GM12874 (cell line): ENCODE measurements around the gene SH3PXD2A.

ENCODE experiments used
- TF ChIP-seq, protein P1 (sequence below): IDR thresholded peaks from 2 replicates; pipeline ENCODE4 v1.5.1; 2011; ENCODE audit warnings: low read depth, mild to moderate bottlenecking, control low read depth, low read length, moderate library complexity; ENCODE audit not compliant: insufficient read depth

SH3PXD2A gene

DNA sequence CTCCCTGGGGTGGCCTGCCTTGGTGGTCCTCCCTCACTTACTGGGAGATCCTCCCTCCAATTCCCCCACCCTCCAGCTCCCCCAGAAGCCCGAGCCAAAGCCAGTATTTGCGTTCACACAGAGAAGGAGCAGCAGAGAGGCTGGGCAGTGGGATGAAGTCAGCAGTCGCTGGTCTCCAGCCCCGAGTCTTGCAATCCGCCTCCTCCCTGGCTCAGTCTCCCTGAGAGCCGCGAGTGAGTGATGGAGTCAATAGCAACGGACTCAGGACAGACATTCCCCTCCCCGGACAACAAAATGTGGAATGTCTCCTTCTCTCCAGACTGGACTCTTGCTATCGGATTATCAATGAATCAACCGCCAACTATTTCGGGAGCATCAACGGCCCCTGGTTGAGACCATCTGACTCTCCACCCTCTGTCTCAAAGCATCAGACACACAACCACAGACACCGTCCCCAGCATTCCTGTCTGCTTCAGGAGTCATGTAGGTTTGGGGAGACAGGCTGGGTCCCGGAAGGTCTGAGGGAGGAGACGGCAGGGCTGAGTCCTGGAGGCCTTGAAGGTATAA lies 178.4 kb downstream of the SH3PXD2A start:
- TF ChIP-seq, protein P1, sequence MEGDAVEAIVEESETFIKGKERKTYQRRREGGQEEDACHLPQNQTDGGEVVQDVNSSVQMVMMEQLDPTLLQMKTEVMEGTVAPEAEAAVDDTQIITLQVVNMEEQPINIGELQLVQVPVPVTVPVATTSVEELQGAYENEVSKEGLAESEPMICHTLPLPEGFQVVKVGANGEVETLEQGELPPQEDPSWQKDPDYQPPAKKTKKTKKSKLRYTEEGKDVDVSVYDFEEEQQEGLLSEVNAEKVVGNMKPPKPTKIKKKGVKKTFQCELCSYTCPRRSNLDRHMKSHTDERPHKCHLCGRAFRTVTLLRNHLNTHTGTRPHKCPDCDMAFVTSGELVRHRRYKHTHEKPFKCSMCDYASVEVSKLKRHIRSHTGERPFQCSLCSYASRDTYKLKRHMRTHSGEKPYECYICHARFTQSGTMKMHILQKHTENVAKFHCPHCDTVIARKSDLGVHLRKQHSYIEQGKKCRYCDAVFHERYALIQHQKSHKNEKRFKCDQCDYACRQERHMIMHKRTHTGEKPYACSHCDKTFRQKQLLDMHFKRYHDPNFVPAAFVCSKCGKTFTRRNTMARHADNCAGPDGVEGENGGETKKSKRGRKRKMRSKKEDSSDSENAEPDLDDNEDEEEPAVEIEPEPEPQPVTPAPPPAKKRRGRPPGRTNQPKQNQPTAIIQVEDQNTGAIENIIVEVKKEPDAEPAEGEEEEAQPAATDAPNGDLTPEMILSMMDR = no peak

DNA sequence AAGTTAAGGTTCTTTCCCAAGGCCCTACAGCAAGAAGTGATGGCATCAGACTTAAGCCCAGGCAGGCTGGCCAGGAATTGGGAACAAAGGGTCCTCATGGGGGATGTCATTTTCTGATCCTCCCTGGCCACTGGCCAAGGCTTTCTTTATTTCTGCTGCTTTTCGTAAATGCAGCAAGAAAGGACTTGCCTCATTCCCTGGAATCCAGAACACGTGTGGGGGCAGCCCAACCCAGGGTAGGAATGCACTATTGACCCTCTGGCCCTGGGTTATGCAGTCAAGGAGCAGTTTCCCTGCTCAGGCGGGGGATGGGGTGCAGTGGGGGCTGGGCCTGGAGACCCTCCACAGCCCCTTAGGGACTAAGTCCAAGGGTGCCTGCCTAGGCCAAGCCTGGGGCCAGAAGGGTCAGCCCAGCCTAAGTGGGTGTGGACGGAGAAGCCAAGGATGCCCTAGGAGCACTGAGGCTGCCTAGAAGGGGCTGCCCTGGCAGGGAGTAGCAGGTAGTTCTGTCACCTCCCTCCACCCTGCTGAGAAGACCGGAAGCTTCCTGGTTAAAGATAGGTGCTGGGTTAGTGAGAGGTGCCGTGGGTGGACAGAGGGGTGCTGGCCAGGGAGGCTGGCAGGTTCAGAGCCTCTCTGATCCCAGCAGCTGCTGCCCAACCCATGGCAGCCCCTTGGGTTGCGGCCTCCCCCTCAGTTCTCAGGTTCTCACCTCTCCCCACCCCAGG lies 179.2 kb downstream of the SH3PXD2A start:
- TF ChIP-seq, protein P1 = no peak

DNA sequence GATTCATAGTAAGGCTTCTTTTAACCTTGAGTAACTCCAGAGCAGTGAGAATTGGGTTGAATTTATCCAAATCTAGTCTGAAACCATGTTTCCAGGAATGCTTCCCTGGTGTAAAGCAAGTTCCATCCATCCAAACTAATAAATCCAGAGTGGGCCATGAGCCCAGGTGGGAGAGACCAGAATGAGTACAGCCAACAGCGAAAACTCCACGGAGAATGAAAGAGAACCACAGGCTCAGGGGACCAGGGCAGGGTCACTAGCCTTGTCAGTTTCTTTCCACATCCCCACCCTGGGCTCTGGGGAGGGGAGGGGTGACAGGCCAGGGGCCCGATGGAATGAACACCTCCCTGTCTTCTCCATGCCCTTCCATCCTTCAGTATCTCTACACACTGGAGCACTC lies 181.8 kb downstream of the SH3PXD2A start:
- TF ChIP-seq, protein P1 = no peak

DNA sequence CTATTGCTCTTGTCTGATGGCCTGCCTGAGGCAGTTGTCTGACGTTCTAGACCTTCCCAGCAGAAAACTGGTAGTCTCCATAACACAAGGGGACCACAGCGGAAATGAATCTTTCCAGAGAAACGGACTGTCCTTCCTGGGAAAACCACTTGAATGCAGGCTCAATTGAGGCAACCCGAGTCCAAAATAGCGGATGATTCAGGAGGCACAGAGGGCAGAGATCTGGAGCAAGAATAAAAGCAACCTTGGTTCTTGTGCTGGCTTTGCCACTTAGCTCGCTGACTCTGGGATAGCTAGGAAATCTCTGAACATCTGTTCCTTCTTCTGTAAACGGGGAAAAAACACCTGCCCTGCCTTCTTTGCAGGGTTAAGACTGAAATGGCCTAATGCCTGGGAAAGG lies 183.0 kb downstream of the SH3PXD2A start:
- TF ChIP-seq, protein P1 = no peak

DNA sequence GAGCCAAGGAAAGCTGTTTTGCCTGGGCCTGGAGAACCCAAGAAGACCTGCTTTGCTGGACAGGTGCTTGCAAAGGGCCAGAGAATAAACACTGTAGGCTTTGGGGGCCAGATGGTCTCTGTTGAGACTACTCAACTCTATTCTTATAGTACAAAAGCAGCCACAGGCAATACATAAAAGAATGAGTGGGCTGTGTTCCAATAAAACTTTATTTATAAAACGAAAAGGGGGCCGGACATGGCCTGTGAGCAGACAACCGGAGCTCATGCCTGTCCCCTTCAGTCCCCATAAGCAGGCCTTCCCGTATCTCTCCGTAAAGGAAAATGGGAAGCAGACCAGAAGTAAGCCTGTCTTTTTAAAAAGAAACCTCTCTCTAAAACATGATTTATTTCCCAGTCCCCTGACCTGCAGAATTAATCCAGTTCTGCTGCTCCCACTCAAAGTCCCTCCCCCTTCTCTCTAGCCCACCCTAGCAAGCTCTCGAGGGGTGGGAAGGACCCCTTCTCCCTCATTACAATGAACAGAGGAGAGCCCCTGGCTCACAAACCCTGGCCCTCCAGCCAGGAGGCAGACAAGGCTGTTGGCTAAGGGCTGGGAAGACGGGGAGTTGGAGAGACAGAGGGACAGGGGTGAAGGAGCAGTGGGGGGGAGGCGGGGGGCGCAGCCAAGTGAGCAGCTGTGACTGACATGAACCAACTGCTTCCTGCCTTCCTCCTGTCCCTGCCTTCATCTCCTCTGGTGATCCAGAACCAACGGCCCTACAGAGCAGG lies 184.1 kb downstream of the SH3PXD2A start:
- TF ChIP-seq, protein P1 = no peak

DNA sequence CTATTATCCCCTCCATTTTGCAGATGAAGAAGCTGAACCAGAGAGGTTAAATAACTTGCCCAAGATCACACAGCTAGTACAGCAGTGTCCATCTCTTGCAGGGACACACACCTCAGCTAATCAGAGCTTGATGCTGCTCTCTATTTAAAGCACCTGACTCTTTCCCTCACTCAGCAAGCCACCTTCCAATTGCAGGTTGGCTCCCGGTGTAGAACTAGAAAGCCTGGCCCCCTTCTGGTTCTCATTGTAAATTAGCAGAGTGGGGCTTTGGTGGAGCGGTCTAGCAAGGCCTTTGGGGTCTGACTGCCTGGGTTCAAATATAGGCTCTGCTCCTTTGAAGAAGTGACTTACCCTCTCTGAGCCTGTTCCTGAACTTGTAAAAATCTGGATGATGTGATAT lies 185.4 kb downstream of the SH3PXD2A start:
- TF ChIP-seq, protein P1 = no peak

DNA sequence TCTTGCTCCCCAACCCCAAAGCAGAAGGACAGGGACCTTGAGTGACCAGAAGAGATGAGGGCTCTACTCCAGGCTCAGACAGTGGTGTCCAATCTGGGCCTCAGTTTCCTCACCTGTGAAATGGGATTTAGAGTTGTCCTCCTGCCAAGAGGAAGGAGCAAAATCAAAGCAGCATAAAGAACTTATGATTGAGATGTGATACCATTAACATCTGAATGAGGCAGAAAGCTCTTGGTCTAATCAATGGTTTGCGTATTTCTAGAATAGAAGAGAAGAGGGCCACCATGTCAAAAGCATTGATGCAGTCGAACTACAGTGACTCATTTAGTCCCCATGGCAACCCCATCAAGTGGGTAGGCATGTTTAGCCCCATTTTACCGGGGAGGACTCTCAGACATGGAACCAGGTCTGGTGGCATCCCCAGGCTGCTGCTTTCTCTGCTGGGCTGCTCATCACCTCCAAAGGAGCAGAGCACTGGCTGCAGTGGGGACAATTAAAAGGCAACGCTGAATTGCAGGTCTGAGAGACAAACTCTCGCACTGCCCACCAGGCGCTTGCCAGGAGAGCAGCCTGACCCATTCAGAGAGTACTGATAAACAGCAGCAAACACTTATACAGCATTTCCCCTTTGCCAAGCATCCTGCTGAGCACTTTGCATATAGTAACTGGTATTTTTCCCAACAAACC lies 186.0 kb downstream of the SH3PXD2A start:
- TF ChIP-seq, protein P1 = no peak
